Measurements from ENCODE around the gene ITSN1.

DNA sequence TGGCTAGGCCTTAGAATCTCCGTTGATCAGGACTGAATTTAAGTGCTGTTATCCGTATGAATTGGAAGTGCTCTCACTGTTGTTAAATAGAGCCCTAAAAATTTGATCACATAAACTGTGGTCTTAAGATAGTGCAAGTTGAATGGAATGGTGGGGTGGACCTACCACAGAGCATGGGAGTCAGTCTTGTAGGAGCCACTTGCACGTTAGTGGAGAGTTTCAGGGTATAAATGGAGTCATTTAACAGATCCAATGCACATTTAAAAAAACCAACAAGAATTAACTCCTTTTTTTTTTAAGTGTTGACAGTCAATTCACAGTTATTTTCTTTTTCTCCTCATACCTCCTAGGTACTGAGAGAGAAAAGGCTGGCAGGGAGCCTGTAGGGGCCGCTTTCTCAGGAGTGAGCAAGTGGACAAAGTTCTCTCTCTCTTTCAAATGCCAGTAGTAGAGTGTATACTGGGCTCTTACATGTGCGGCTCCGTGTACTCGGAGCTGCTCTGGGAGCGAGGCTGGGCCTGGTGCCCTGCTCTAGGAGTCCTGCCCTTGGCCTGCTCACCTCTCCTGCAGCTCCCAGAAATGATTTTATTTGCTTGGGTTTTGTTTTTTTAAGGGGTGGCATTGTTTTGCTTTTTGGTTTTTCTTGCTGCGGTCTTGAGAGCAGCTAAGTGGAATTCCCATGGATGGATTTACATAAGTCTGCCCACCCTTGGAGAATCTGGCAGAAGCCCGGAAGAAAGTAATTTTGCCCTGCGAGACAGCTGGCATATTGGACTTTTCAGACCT, 182.0 kb downstream of the ITSN1 start:
- TF ChIP-seq ZNF331 (CRISPR knock-in tag; IDR thresholded peaks at IDR 0.05; ENCODE audit: low read depth) (no peak), POLR2AphosphoS5 (IDR thresholded peaks at IDR 0.05; ENCODE audit: low read depth) (no peak), EZH2phosphoT487 (IDR thresholded peaks at IDR 0.05; ENCODE audit: unreplicated experiment) (no peak), EZH2 (IDR thresholded peaks at IDR 0.05; ENCODE audit: low read depth, unreplicated experiment) (no peak)
- TF ChIP-seq, protein P1, sequence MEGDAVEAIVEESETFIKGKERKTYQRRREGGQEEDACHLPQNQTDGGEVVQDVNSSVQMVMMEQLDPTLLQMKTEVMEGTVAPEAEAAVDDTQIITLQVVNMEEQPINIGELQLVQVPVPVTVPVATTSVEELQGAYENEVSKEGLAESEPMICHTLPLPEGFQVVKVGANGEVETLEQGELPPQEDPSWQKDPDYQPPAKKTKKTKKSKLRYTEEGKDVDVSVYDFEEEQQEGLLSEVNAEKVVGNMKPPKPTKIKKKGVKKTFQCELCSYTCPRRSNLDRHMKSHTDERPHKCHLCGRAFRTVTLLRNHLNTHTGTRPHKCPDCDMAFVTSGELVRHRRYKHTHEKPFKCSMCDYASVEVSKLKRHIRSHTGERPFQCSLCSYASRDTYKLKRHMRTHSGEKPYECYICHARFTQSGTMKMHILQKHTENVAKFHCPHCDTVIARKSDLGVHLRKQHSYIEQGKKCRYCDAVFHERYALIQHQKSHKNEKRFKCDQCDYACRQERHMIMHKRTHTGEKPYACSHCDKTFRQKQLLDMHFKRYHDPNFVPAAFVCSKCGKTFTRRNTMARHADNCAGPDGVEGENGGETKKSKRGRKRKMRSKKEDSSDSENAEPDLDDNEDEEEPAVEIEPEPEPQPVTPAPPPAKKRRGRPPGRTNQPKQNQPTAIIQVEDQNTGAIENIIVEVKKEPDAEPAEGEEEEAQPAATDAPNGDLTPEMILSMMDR (conservative IDR thresholded peaks at IDR 0.05; ENCODE audit: low read depth in 2 of 2), result no peak
- TF ChIP-seq, protein P2, sequence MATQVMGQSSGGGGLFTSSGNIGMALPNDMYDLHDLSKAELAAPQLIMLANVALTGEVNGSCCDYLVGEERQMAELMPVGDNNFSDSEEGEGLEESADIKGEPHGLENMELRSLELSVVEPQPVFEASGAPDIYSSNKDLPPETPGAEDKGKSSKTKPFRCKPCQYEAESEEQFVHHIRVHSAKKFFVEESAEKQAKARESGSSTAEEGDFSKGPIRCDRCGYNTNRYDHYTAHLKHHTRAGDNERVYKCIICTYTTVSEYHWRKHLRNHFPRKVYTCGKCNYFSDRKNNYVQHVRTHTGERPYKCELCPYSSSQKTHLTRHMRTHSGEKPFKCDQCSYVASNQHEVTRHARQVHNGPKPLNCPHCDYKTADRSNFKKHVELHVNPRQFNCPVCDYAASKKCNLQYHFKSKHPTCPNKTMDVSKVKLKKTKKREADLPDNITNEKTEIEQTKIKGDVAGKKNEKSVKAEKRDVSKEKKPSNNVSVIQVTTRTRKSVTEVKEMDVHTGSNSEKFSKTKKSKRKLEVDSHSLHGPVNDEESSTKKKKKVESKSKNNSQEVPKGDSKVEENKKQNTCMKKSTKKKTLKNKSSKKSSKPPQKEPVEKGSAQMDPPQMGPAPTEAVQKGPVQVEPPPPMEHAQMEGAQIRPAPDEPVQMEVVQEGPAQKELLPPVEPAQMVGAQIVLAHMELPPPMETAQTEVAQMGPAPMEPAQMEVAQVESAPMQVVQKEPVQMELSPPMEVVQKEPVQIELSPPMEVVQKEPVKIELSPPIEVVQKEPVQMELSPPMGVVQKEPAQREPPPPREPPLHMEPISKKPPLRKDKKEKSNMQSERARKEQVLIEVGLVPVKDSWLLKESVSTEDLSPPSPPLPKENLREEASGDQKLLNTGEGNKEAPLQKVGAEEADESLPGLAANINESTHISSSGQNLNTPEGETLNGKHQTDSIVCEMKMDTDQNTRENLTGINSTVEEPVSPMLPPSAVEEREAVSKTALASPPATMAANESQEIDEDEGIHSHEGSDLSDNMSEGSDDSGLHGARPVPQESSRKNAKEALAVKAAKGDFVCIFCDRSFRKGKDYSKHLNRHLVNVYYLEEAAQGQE (IDR thresholded peaks at IDR 0.05; ENCODE audit: unreplicated experiment), result no peak
